SK-N-SH (cell line): ENCODE measurements around the gene SOX13. TPM values are rescaled to one million over a fixed set of nuclear protein-coding genes. Genes with fewer than 3 reads are reported as not detected.

Source experiments
- CTCF ChIA-PET: fragments of 300-600, 350-600 bp; formaldehyde crosslinking; extraction: SDS; loops from one replicate; lab custom pipeline; 2021; lab: Yijun Ruan, JAX
- POLR2A ChIA-PET: fragments of 350-600 bp; sonication (Branson Sonifier 250); formaldehyde crosslinking; extraction: SDS; loops from one replicate; lab custom pipeline; 2020; ENCODE audit warnings: antibody characterized with exemption, inconsistent platforms; lab: Yijun Ruan, JAX
- DNase-seq: peaks from one replicate; pipeline ENCODE4 v3.0.0; 2012
- H2AFZ ChIP-seq: fragments of 200-600 bp; sonication (generic); 2 replicates; pipeline ENCODE4 v1.8.1; 2016; ENCODE audit warnings: antibody characterized with exemption, mild to moderate bottlenecking, low read depth
- H3F3A ChIP-seq: fragments of 200-600 bp; sonication (generic); replicated peaks from 2 replicates; pipeline ENCODE3; 2016; ENCODE audit warnings: antibody characterized with exemption, mild to moderate bottlenecking; ENCODE audit not compliant: insufficient read depth
- H3K27ac ChIP-seq, 2 experiments: fragments of 200-500 bp in 1 of 2; fragments of 200-600 bp in 1 of 2; sonication (Bioruptor generic) in 1 of 2; sonication (generic), shearing (Covaris generic) in 1 of 2; 2 replicates each; pipeline versions ENCODE4 v1.5.1 to v1.6.1; 2014 to 2016; ENCODE audit warnings: low read depth in 2 of 2, inconsistent platforms in 1 of 2, low read length in 1 of 2, mild to moderate bottlenecking in 1 of 2, mixed read lengths in 1 of 2
- H3K27me3 ChIP-seq: fragments of 200-600 bp; sonication (generic), shearing (Covaris generic); 2 replicates; pipeline ENCODE4 v1.6.1; 2016; ENCODE audit warnings: mixed run types; ENCODE audit not compliant: insufficient read depth
- H3K36me3 ChIP-seq, 2 experiments: fragments of 200-500 bp in 1 of 2; fragments of 200-600 bp in 1 of 2; sonication (Bioruptor generic) in 1 of 2; sonication (generic) in 1 of 2; replicated peaks in 1 of 2; 2 replicates each; pipeline versions ENCODE3 to v1.5.1; 2014 to 2016; ENCODE audit warnings: low read length in 1 of 2, mild to moderate bottlenecking in 1 of 2; ENCODE audit not compliant: insufficient read depth in 2 of 2, control insufficient read depth in 1 of 2
- H3K4me1 ChIP-seq, 2 experiments: fragments of 200-500 bp in 1 of 2; fragments of 200-600 bp in 1 of 2; sonication (Bioruptor generic) in 1 of 2; sonication (generic), shearing (Covaris generic) in 1 of 2; 2 replicates each; pipeline versions ENCODE4 v1.5.1 to v1.6.1; 2014 to 2016; ENCODE audit warnings: low read depth in 1 of 2, low read length in 1 of 2, mixed run types in 1 of 2; ENCODE audit not compliant: insufficient read depth in 2 of 2, control insufficient read depth in 1 of 2
- H3K4me2 ChIP-seq: fragments of 200-600 bp; sonication (generic), shearing (Covaris generic); 2 replicates; pipeline ENCODE4 v1.6.1; 2017; ENCODE audit warnings: mixed run types
- H3K4me3 ChIP-seq, 2 experiments: fragments of 200-500 bp in 1 of 2; fragments of 200-600 bp in 1 of 2; sonication (Bioruptor generic) in 1 of 2; sonication (generic), shearing (Covaris generic) in 1 of 2; 2 replicates each; pipeline versions ENCODE4 v1.5.1 to v1.8.1; 2014 to 2016; ENCODE audit warnings: low read depth in 2 of 2, inconsistent platforms in 1 of 2, low read length in 1 of 2, mild to moderate bottlenecking in 1 of 2, mixed read lengths in 1 of 2, moderate library complexity in 1 of 2
- H3K79me2 ChIP-seq: fragments of 200-600 bp; sonication (generic); 2 replicates; pipeline ENCODE4 v1.8.1; 2017; ENCODE audit warnings: mild to moderate bottlenecking; ENCODE audit not compliant: insufficient read depth
- H3K9ac ChIP-seq: fragments of 200-600 bp; sonication (generic); 2 replicates; pipeline ENCODE4 v1.6.1; 2017; ENCODE audit warnings: mixed run types
- H3K9me2 ChIP-seq: fragments of 200-600 bp; sonication (generic); 2 replicates; pipeline ENCODE4 v1.6.1; 2017; ENCODE audit warnings: mixed run types
- H3K9me3 ChIP-seq: fragments of 200-600 bp; sonication (generic); 2 replicates; pipeline ENCODE4 v1.6.1; 2017; ENCODE audit warnings: mixed run types, mild to moderate bottlenecking, moderate library complexity
- H4K20me1 ChIP-seq: fragments of 200-600 bp; sonication (generic); 2 replicates; pipeline ENCODE4 v1.6.1; 2017; ENCODE audit warnings: mild to moderate bottlenecking, mixed run types; ENCODE audit not compliant: insufficient read depth
- CHD2 ChIP-seq: fragments of 150-350 bp; IDR thresholded peaks from 2 replicates; pipeline ENCODE4 v1.6.1; 2018; ENCODE audit warnings: low read length; ENCODE audit not compliant: partially characterized antibody
- CTCF ChIP-seq: fragments of 200-600 bp; sonication (generic); IDR thresholded peaks from 2 replicates; pipeline ENCODE4 v1.6.1; 2017; ENCODE audit warnings: antibody characterized with exemption, mild to moderate bottlenecking, moderate library complexity
- EP300 ChIP-seq, 2 experiments: IDR thresholded peaks; 2 replicates each; pipeline versions ENCODE4 v1.4.0 to v1.6.1; 2012; ENCODE audit warnings: borderline replicate concordance in 1 of 2, low read depth in 1 of 2, low read length in 1 of 2
- FOXJ3 ChIP-seq: sonication (generic); formaldehyde crosslinking; IDR thresholded peaks from 2 replicates; pipeline ENCODE4 v1.5.1; 2020; ENCODE audit warnings: mild to moderate bottlenecking, missing genetic modification reagents
- GABPA ChIP-seq: IDR thresholded peaks from 2 replicates; pipeline ENCODE4 v1.4.0; 2012; ENCODE audit warnings: low read depth, mild to moderate bottlenecking
- GATA2 ChIP-seq: sonication (generic); formaldehyde crosslinking; IDR thresholded peaks from 2 replicates; pipeline ENCODE4 v1.5.0; 2020; ENCODE audit warnings: mild to moderate bottlenecking, missing genetic modification reagents
- MEF2A ChIP-seq: IDR thresholded peaks from 2 replicates; pipeline ENCODE4 v1.4.0; 2012; ENCODE audit warnings: low read depth, borderline replicate concordance
- POLR2AphosphoS5 ChIP-seq: IDR thresholded peaks from 2 replicates; pipeline ENCODE4 v1.6.1; 2012; ENCODE audit warnings: low read depth, low read length
- REST ChIP-seq: IDR thresholded peaks from 2 replicates; pipeline ENCODE4 v1.6.1; 2012; ENCODE audit warnings: mild to moderate bottlenecking, low read depth, low read length, moderate library complexity
- RXRA ChIP-seq: IDR thresholded peaks from 2 replicates; pipeline ENCODE4 v1.4.0; 2012; ENCODE audit warnings: low read depth, mild to moderate bottlenecking, borderline replicate concordance
- TAF1 ChIP-seq: IDR thresholded peaks from 2 replicates; pipeline ENCODE4 v1.6.1; 2012; ENCODE audit warnings: low read depth, mild to moderate bottlenecking, low read length, moderate library complexity, borderline replicate concordance
- TCF12 ChIP-seq: IDR thresholded peaks from 2 replicates; pipeline ENCODE4 v1.4.0; 2012
- TEAD4 ChIP-seq: IDR thresholded peaks from 2 replicates; pipeline ENCODE4 v1.4.0; 2012; ENCODE audit warnings: mild to moderate bottlenecking, borderline replicate concordance; ENCODE audit not compliant: insufficient read depth
- ZBTB33 ChIP-seq: IDR thresholded peaks from 2 replicates; pipeline ENCODE4 v1.4.0; 2012; ENCODE audit warnings: low read depth, borderline replicate concordance
- WGBS: methylation state at CpG from one replicate; pipeline ENCODE4 v1.1.6; 2017; ENCODE audit warnings: low lambda C conversion rate; 5-methylcytosine and 5-hydroxymethylcytosine counted together
- polyA plus RNA-seq, 3 experiments: library from polyadenylated mRNA; depleted of rRNA; stranded (reverse); fragments of >200 nt; gene quantifications; 2 replicates each; pipeline ENCODE4 v1.2.3, GENCODE V29; 2012
- TF ChIP-seq, protein P1 (sequence below): IDR thresholded peaks from 2 replicates; pipeline ENCODE4 v1.4.0; 2012; ENCODE audit warnings: low read depth

The SOX13 gene
- polyA plus RNA-seq, 1 of the 3 experiments (the other 2 are of a cell fraction): 10.6 TPM

DNA sequence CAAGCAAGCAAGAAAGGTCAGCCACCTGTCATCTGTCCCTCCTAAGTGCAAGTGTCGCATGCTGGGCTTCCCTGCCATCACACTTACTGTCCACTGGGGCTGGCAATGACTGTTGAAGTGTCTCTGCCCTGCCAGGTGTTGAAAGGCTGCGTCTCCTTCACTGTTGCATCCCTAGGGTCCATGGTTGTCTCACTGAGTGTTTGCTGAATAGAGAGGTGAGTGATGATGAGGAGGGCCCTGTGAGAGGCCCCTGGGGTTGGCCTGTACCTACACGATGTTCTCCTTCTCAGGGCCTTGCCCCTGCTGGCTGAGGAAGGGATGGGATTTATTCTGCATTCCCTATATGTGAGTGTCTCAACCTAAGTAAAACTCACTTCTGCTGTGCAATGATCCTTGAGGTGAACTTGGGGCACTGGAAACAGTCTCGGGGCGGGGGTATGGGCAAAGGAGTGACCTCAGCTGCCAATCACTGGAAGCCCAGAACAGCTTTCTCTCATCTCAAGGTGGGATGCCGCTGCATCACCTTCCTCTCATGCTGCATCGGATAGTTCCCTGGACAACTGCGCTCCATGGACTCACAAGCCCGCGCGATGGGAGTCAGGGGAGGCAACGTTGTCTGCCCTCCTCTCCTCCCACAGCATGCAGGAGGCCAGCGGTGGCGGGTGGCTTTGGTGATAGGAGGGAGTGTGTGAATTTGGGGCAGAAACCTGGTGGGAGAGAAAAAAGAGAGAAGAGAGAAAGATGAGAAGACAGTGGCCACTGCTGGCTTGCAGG is 35.8 kb upstream of the SOX13 start:
- H2AFZ ChIP-seq: no peak overlapping the region
- H3K4me1 ChIP-seq: peaks cover 0 to 5% of the 10 kb centered on the region in 2 experiments; a peak in 1 of 4 replicates
- no peak overlapping the region for H3K4me3 ChIP-seq
- no peaks in the 10 kb centered on the region for H3K36me3 ChIP-seq
- 74% methylated on average over 13 of the region's 14 CpGs for WGBS
- no peaks in the 10 kb centered on the region; the same call in 1 of the 2 replicates for H3K27me3 ChIP-seq
- H3K27ac ChIP-seq: no peak overlapping the region
- H4K20me1 ChIP-seq: no peaks in the 10 kb centered on the region
- no peak overlapping the region for H3K4me2 ChIP-seq
- H3K9me3 ChIP-seq: no peaks in the 10 kb centered on the region
- H3K9ac ChIP-seq: no peak overlapping the region
- H3F3A ChIP-seq: no peaks in the 10 kb centered on the region
- no peak for DNase-seq
- TF ChIP-seq TCF12 (no peak), CTCF (peak; percentile 24; the same call in 1 of the 2 replicates), GATA2 (CRISPR knock-in tag) (no peak), GABPA (no peak)
- TF ChIP-seq, all 33 proteins: peak for 1
- Histone ChIP-seq H3K79me2 (no peaks in the 10 kb centered on the region), H3K9me2 (no peaks in the 10 kb centered on the region)
- POLR2A ChIA-PET: no interaction called here
- CTCF ChIA-PET: no interaction called here

DNA sequence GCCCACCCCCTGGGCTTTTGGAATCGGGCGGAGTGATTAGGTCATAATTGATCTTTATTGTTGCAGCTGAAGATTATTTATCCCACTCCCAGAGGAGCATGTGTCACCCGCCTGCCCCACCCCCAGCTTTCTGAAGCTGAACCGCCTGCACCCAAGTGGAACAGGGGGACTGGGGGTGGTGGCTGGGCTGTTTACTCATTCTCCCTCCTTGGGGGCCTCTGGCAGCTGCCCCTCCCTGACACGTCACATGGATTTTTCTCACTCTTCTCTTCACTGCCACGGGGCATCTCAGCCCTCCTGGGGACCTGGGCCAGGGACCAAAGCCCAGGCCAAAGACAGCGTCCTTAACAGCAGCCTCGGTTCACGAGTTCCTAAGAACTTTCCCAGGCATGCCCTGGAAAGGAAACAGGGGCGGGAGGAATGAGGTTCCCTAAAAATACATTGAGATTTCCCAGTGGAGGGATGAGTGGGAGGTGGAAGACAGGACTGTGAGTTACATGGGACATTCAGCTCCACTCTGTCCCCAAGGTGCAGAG is 31.6 kb upstream of the SOX13 start:
- Histone ChIP-seq H3F3A (no peaks in the 10 kb centered on the region), H3K4me1 (no peaks in the 10 kb centered on the region), H3K4me3 (no peak overlapping the region), H3K4me2 (no peak overlapping the region), H3K36me3 (no peaks in the 10 kb centered on the region), H3K9me2 (no peaks in the 10 kb centered on the region), H3K9me3 (no peaks in the 10 kb centered on the region), H2AFZ (no peak overlapping the region), H3K27me3 (no peaks in the 10 kb centered on the region; the same call in 1 of the 2 replicates), H3K27ac (no peak overlapping the region), H3K79me2 (no peaks in the 10 kb centered on the region), H4K20me1 (no peaks in the 10 kb centered on the region), H3K9ac (no peak overlapping the region)
- POLR2A ChIA-PET: no interaction called here
- CTCF ChIA-PET: interaction anchor here (1.4 kb wide), 1 partner anchor 86 kb away, joined by 3 read pairs; no protein-coding TSS in a partner anchor
- no peak for DNase-seq
- 68% methylated on average over 9 of the region's 10 CpGs for WGBS
- TF ChIP-seq EP300 (IDR thresholded peaks at IDR 0.05; ENCODE audit: borderline replicate concordance in 1 of 2, low read depth in 1 of 2, low read length in 1 of 2) (no peak), RXRA (no peak), FOXJ3 (CRISPR knock-in tag) (no peak), TEAD4 (no peak), REST (no peak), MEF2A (no peak), CHD2 (no peak), CTCF (no peak), TAF1 (no peak), POLR2AphosphoS5 (no peak), ZBTB33 (no peak)
- TF ChIP-seq, protein P1, sequence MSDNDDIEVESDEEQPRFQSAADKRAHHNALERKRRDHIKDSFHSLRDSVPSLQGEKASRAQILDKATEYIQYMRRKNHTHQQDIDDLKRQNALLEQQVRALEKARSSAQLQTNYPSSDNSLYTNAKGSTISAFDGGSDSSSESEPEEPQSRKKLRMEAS: no peak
